Ishikawa (cell line): ENCODE data around the gene ZCCHC12.

ENCODE experiments used
- CEBPB ChIP-seq: IDR thresholded peaks from 2 replicates; pipeline ENCODE4 v1.6.1; 2012
- CREB1 ChIP-seq: IDR thresholded peaks from 2 replicates; pipeline ENCODE4 v1.6.1; 2012; ENCODE audit warnings: low read depth
- EGR1 ChIP-seq: IDR thresholded peaks from 2 replicates; pipeline ENCODE4 v1.6.1; 2012
- EP300 ChIP-seq: IDR thresholded peaks from 2 replicates; pipeline ENCODE4 v1.6.1; 2012; ENCODE audit warnings: borderline replicate concordance
- FOXM1 ChIP-seq: IDR thresholded peaks from 2 replicates; pipeline ENCODE4 v1.6.1; 2012; ENCODE audit warnings: low read depth, borderline replicate concordance
- NFIC ChIP-seq: IDR thresholded peaks from 2 replicates; pipeline ENCODE4 v1.6.1; 2012
- RAD21 ChIP-seq: IDR thresholded peaks from 2 replicates; pipeline ENCODE4 v1.6.1; 2012; ENCODE audit warnings: low read depth
- REST ChIP-seq: IDR thresholded peaks from 2 replicates; pipeline ENCODE4 v1.6.1; 2012; ENCODE audit warnings: low read depth, mild to moderate bottlenecking
- TAF1 ChIP-seq: IDR thresholded peaks from 2 replicates; pipeline ENCODE4 v1.6.1; 2012; ENCODE audit warnings: low read depth, mild to moderate bottlenecking
- TCF12 ChIP-seq: IDR thresholded peaks from 2 replicates; pipeline ENCODE4 v1.6.1; 2012; ENCODE audit warnings: low read depth
- TEAD4 ChIP-seq: IDR thresholded peaks from 2 replicates; pipeline ENCODE4 v1.6.1; 2012
- USF1 ChIP-seq: IDR thresholded peaks from 2 replicates; pipeline ENCODE4 v1.6.1; 2012
- YY1 ChIP-seq: IDR thresholded peaks from 2 replicates; pipeline ENCODE4 v1.6.1; 2012; ENCODE audit warnings: low read depth
- ZBTB7A ChIP-seq: IDR thresholded peaks from 2 replicates; pipeline ENCODE4 v1.6.1; 2012; ENCODE audit warnings: low read depth
- TF ChIP-seq, protein P1 (sequence below): IDR thresholded peaks from 2 replicates; pipeline ENCODE4 v1.6.1; 2012

Gene ZCCHC12

GRCh38 chrX:118825227-118825626 lies 1.6 kb downstream of the ZCCHC12 start:
- TF ChIP-seq, protein P1, sequence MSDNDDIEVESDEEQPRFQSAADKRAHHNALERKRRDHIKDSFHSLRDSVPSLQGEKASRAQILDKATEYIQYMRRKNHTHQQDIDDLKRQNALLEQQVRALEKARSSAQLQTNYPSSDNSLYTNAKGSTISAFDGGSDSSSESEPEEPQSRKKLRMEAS: no peak
- TF ChIP-seq CEBPB: no peak

DNA sequence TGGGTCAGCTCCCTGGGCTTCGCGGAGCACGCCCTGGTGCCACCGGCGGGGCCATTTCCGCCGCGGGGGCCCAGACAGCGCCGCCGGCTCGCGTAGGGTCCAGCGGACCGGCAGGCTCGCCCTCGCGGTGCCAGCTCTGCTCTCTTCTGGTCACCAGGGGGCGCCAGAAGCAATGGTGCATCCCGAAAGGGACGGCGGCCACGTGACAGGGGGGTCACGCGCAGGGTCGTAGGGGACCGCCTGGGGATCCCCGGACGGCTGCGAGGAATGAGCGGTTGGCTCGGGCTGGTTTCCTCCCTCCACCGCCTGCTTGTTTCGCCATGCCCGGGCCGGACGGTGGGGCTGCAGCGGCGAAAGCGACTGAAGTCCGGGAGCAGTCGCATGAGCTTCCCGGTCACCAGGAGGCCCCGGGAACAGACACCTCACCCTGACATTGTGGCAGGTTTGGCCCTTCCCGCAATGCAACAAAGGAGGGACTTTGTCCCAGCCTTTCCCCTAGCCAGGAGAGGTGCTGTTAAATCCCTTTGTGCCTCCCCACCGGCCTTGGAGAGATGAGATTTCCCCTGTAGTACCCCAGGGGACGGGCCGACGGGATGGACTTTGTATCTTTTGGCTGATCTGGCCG lies 15.8 kb downstream of the ZCCHC12 start:
- TF ChIP-seq RAD21: peak; percentile 36; the same call in 1 of the 2 replicates
- TF ChIP-seq ZBTB7A: 0 out of 2 replicates have a peak, but pooled peaks have one; percentile 57
- TF ChIP-seq, protein P1: peak; percentile 62
- no peak for TF ChIP-seq CEBPB
- no peak for TF ChIP-seq REST
- TF ChIP-seq FOXM1: no peak
- no peak for TF ChIP-seq YY1
- TF ChIP-seq USF1: peak; percentile 95
- TF ChIP-seq EP300: no peak
- 0 out of 2 replicates have a peak, but pooled peaks have one; percentile 18 for TF ChIP-seq TAF1
- TF ChIP-seq TCF12: no peak
- TF ChIP-seq EGR1: no peak
- TF ChIP-seq TEAD4: no peak
- no peak for TF ChIP-seq NFIC
- no peak for TF ChIP-seq CREB1

DNA sequence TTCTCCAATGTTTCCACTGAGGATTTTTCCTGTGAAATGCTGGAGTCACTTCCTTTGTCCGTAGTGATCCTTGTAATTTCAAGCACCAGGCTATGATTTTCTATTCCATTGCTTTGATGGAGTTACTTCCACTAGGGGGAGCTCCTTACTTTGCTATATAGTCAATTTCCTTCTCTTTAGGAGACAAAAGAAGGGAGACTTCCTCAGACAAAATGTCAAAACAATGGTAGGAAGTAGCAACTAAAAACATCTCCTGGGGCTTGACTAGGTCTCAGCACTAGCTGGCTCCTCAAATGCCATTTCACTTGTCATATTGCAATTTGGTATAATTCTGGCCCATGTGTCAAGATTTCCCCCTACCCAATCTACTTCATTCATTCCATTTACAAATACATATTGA lies 24.1 kb downstream of the ZCCHC12 start:
- TF ChIP-seq NFIC (no peak), RAD21 (peak; percentile 67)

DNA sequence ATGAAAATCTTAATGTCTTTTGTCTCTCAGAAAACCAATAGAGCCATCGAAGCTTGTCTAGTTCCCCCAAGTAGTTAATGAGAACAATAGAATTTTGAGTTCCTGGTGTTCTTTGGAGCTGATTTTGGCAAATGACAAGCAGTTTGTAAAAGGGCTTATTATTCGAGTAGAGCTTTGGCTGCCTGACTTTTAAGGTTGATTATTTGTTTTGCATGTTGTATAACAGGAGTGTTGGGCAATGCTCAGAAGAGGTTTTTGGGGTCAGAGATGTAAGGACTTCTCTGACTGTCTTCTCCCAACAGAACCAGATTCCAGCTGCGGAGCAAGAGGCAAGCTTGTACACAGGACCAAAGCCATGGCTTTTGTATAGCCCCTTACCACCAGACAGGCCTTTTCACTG lies 30.0 kb downstream of the ZCCHC12 start:
- TF ChIP-seq REST (no peak), TAF1 (no peak), NFIC (no peak), YY1 (no peak), RAD21 (no peak), TCF12 (no peak), EGR1 (no peak), CREB1 (no peak), TEAD4 (no peak), USF1 (no peak), ZBTB7A (no peak), CEBPB (no peak)

GRCh38 chrX:118855681-118856310 lies 32.2 kb downstream of the ZCCHC12 start:
- no peak for TF ChIP-seq EGR1
- no peak for TF ChIP-seq ZBTB7A
- TF ChIP-seq, protein P1: no peak
- no peak for TF ChIP-seq CEBPB
- TF ChIP-seq TCF12: no peak
- TF ChIP-seq USF1: no peak
- no peak for TF ChIP-seq REST
- TF ChIP-seq CREB1: no peak
- TF ChIP-seq TEAD4: no peak
- TF ChIP-seq NFIC: no peak
- TF ChIP-seq TAF1: no peak
- no peak for TF ChIP-seq RAD21
- TF ChIP-seq EP300: no peak
